HG03469 (cell line): ENCODE results near the gene YIF1A.
"Not testable (repeated sequence)": the region's sequence is repeated elsewhere in the genome, so short reads cannot be mapped to it uniquely, and the experiment has no call there.

Source experiments
- ATAC-seq: cut with Tn5 transposase; IDR thresholded peaks from one replicate; pipeline ENCODE4 v1.9.1; 2021; ENCODE audit warnings: mild to moderate bottlenecking, moderate library complexity, moderate number of reproducible peaks; ENCODE audit not compliant: unreplicated experiment

The YIF1A gene

DNA sequence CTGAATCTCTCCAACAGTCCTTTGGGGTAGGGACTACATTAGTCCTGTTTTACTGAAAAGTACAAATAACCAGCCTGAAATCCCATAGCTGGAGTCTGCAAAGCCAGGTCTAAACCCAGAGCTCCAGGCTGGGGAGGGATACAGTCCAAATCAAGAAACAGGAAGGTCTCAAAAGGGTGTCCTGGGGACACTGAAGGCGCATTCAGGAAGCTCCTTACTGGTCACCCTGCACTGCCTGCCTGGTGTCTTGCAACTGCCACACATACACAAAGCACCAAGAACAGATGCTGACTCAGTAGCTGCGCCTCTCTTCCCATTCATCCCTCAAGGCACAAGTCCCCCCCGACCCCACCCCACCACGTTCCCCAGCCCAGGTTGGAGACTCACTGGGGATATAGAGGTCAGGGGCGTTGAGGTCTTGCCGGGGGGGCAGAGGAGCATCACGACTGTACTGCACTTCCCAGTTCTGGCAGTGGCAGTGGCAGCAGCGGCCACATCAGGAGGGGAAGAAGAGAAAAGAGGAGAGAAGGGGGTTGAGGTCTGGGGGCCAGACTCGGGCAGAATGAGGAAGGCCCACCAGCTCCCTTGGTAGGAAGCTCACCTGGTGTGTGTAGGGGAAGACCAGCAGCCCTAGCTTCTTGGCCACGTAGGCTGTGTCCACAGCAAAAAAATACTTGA lies 1.6 kb downstream of the YIF1A start:
- no peak for ATAC-seq

DNA sequence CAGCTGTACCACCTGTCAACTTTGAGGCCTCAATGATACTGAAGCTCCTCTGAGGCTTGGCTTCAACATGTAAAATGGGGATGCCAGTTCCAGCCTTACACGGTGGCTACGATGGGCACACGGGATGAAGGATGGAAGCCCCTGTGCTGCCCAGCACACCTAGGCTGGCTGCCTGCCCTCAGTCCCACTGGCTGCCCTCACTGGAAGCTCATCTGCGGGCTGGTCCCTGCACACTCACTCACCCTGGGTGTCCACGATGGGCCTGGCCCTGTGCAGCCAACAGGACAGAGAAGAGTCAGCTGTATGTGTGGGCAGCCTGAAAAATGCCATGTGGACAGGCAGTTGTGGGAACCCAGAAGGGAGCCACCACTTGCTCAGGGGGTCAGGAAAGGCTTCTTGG lies 2.2 kb downstream of the YIF1A start:
- ATAC-seq: no peak

- no peak for ATAC-seq
These were observed 3.5 kb downstream of the YIF1A start for GRCh38 chr11:66285250-66285947.

- no peak for ATAC-seq
These were observed 4.3 kb downstream of the YIF1A start for GRCh38 chr11:66284526-66285078.

GRCh38 chr11:66283461-66284105 lies 5.4 kb downstream of the YIF1A start:
- ATAC-seq: no peak

GRCh38 chr11:66282468-66283455 lies 6.2 kb downstream of the YIF1A start:
- ATAC-seq: no peak

- no peak for ATAC-seq
These were observed 7.0 kb downstream of the YIF1A start for GRCh38 chr11:66281776-66282467.

DNA sequence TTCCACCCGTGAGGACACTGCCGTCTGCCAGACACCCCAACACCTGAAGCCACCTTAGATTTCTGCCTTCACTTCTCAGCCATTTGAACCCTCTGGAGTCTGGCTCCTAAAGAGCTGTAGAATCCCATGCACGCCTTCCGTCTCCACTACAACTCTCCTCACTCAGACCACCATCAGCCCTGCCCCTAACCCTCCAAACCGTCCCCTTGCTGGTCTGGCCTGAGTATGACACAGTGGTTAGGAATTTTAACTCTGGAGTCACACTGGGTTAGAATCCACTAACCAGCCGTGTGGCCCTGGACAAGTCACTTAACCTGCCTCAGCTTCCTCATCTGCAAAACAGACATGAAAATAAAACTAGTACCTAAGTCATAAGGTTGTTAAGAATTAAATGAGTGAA lies 7.9 kb downstream of the YIF1A start:
- no peak for ATAC-seq

DNA sequence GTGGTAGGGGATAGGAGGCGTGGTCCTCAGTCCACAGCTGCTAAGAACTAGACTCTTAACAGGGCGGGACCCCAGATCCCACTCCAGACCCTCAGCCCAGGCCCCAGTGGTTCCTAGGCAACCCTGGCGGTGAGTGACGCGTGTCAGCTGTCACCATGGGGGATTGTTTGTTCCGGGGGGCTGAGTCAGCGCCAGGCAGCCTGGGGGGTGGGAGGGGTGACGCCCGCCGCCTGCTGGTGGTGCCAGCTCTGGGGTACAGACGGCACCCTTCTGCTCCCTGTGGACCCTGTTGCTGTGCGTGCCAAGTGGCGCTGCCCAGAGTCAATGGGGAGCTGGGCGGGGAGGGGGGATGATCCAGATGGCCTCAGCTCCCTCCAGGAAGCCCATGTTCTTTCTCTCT lies 8.5 kb downstream of the YIF1A start:
- no peak for ATAC-seq

DNA sequence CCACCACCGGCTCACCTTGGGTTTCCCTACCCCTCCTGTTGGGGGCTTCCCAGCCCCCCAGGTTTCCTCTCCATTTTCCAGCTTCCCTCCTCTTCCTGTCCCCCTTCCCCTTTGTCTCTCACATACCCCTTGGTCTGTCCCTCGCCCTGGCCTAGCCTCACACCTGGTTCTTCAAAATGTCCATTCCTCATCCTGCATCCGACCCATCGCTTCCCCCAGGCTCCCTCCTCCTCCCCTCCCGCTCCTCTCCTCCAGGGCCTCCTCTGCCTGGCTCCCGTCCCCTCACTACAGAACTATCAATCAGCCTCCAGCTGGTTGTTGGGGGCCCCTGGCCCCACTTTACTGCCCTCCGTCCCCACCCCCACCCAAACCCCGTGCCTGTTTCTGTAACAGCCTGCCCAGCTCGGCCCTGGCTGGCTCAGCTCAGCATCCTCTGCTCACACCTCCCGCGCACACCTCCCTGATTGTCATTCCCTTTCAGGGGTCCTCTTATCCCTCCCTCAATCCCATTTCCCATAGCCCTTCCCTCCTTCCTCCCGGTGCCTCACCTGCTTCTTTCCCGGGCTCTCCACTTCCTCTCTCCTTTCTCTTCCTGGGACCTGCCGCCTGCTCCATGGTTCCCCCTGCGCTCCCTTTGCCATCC lies 9.7 kb downstream of the YIF1A start:
- no peak for ATAC-seq

GRCh38 chr11:66278363-66279091 lies 10.4 kb downstream of the YIF1A start:
- no peak for ATAC-seq

- no peak for ATAC-seq
These were observed 11.2 kb downstream of the YIF1A start, which contains the start of gene CNIH2 for GRCh38 chr11:66277471-66278362. TSS of gene CNIH2 (plus strand) at chr11:66278175. CDS start at chr11:66278457, 282 bp downstream.

GRCh38 chr11:66277064-66277463 lies 11.9 kb downstream of the YIF1A start:
- ATAC-seq: not testable (repeated sequence)

DNA sequence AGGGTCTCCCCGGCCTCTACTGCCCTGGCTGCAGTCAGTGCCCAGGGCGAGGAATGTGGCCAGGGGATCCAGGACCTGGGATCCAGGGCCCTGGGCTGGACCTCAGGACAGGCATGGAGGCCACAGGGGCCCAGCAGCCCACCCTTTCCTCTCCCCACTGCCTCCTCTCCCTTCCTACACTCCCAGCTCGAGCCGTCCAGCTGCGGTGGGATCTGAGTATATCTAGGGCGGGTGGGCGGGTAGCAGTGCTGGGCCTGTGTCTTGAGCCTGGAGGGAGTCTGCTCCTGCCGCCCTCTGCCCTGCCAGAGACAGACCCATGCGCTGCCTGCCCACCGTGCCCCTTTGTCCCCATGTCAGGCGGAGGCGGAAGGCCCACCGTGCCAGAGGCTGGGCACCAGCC lies 12.3 kb downstream of the YIF1A start:
- ATAC-seq: not testable (repeated sequence)

- no peak for ATAC-seq
These were observed 12.8 kb downstream of the YIF1A start for GRCh38 chr11:66275984-66276612.

DNA sequence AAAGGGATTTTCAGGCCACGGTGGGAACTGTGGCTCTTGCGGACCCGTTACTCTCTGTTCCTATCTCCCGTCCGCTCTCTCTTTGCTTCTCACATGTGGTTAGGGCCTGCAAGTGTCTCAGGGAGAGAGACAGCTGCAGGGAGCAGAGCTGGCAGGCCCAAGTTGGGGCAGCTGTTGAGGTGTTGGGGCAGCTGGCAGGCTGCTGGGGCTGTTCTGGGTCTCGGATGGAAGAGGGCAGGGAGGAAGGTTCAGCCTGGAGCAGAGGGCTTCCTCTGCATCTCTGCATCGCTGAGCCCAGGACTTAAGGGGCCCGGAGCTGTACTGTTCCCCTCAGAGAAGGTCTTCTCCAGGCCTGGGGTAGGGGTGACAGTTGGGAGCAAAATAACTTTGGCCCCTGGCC lies 13.5 kb downstream of the YIF1A start:
- no peak for ATAC-seq

- no peak for ATAC-seq
These were observed 14.7 kb downstream of the YIF1A start for GRCh38 chr11:66274219-66274618.
